CD4-positive, alpha-beta T cell treated with Interleukin-4 for 1 hour (primary cell): ENCODE measurements around the gene MYH9.

Experiments used
- DNase-seq, 2 donors: peaks; one replicate each; pipeline ENCODE4 v3.0.0-alpha.2; 2020 to 2022

The MYH9 gene

DNA sequence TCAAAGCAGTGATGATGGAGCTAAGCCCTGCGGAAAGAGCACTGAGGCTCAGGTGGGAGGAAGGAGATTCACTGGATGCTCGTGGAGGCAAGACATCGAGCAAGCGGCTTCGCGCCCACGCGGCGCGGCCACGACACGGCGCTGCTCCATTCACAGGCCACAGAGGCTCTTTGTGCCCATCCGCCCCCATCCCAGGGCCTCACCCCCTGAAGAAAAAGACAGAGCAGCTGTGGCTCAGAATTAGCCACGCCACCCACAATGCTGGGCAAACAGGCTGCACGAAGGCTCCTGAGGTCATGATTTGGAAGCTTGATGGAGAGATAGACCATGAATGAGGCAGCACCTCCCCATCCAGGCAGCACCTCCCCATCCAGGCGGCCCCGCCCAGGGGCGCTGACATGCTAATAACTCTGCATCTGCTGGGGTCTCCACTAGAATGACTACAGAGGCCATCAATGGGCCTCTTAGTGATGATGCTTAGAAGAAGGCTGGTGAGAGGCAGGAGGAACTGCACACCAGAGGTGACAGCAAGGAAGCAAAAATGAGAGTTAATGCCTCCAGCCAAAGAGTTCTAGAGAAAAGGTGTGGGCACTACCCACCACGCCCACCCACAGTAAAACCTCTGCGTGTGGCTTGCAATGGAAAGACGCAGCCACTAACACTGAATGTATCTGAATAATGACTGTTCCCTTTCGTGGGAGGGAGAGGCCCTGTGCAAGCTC lies 43.5 kb downstream of the MYH9 start:
- DNase-seq: peak in 1 of 2 donors; percentile 56

DNA sequence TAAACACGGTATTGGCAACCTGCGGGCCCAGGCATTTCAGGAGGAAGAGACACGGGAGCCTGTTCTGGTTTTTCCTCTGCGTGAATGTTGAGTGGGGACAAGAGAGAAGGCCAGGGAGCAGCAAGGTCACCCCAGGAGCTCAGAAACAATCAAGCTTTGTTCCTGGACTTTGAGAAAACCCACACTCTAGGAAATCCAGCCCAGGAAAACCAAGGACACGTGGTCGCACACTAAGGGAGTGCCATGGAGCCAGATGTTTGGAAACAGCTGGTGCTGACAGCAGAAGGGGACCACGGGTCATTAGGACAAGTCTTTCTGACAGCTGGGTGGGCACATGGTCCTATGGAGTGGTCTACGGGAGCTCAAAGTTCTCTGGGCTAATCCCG lies 44.1 kb downstream of the MYH9 start:
- no peak for DNase-seq

DNA sequence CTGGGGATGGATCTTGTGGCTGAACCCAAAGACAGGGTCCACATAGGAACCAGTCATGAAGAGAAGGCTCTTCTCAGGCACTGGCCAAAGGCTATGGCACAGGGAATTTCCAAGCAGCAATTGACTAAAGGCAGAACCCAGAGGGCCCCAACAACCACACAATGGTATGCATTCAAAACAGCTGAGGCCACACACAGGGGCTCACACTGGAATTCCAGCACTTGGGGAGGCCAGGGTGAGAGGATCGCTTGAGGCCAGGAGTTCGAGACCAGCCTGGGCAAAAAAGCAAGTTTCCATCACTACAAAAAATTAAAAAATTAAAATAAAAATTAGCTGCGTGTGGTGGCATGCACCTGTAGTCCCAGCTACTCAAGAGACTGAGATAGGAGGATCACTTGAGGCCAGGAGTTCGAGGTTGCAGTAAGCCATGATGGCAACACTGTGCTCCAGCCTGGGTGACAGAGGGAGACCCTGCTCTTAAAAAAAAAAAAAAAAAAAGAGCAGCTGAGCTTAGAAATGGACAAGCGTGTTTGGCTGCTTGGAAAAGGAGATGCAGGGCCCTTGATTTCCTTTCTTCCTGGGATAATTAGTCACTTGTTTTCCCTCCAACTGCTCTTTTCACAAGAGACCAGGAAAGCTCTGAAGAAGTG lies 44.6 kb downstream of the MYH9 start:
- DNase-seq: no peak

DNA sequence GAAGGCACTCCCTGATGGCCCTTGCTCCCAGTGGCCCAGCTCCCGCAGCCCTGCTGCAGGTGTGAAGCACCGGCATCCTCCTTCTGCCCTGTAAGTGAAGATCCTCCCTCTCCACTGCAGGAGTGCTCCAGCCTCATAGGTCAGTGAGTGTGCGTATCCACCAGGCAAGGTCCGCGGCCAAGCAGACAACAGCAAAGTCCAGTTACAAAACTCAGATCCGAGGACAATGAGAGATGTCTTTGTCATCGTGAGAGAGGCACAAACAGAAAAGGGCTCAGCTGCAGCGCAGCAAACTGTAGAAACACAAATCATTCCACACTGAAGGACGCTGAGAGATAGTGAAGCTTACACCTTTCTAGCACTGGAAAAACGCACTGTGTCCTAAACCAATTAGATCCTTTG lies 46.1 kb downstream of the MYH9 start:
- no peak for DNase-seq

DNA sequence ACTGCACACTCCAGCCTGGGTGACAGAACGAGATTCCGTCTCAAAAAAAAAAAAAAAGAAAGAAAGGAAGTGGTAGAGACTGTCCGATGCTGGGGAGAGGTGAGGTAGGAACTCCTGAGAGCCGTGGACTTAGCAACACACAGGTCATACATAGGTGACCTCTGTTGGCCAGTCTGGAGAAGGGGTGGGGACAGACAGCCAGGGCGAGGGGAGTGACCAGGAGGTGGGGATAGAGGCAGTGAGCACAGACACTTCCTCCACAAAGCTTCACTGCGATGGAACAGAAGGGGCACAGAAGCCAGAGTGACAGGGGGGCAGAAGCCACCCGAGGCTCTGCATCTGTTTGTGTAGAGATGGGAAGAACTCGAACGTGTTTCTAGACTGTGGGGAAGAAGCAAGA lies 47.1 kb downstream of the MYH9 start:
- no peak for DNase-seq

DNA sequence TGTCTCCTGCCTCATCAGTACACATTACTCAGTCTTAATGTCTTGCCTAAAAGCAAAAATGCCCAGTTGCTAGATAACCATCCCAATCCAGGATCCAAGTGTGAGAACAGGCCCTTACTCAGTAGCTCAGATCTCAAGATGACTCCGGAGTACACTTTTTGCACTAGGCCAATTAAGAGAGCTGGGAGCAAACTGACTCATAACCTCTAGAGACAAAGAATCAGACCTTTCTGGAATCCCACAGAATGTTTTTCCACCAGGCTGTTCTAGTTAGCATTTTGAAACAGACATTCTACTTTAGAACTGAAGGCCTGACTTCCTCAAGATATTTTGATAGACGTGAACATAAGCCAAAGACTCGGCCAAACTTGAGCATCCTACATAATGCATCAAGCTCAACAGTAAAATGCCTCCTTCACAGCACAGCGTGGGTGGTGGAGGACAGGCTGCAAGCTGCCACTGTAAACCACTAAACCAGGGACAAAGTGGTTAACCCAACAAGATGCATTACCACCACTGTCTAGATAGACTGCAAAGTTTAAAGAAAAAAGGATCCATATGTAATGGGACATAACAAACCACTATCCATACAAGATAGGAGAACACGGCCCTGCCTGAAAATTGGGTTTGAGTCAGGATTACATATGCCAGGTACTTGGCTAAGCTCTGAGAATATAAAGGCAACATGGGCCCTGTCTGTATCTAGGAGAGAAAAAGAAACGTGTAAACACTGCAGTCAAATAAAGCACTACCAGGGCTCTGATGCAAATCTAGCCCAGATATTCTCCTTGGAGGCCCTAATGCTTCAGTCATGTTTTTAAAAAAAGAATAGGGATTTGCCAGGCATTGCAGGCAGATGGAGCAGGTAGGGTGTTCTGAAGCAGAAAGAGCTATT lies 48.3 kb downstream of the MYH9 start:
- no peak for DNase-seq

DNA sequence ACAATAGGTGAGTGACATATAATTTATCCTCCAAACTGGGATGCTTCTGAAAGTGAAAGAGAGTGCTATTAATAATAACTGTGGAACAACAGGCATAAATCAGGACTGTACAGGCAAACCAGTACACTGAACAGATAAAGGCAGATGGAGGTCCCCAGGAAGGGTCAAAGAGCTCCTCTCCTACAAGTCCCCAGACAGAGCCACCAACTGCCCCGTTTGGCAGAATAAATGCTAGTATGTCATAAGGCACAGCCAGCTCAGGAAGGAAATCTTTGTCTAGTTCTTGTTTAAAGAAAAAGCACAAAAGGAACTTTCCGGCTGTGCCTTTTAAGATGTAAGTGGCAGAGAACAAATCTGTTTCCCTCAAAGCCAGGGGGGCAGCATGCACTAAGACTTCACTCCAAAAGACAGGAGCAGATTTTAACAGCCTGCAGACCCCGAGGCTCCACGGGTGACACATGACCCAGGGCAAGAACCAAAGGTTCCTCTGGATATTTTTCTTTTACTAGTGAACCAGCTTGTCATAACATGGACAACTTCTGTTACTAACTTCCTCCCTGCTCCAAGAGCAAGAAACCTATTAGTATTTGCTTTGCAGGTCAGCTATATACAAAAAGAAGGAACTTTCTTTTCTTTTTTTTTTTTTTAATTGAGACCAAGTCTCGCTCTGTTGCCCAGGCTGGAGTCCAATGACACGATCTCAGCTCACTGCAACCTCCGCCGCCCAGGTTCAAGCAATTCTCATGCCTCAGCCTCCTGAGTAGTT lies 50.2 kb downstream of the MYH9 start:
- no peak for DNase-seq

DNA sequence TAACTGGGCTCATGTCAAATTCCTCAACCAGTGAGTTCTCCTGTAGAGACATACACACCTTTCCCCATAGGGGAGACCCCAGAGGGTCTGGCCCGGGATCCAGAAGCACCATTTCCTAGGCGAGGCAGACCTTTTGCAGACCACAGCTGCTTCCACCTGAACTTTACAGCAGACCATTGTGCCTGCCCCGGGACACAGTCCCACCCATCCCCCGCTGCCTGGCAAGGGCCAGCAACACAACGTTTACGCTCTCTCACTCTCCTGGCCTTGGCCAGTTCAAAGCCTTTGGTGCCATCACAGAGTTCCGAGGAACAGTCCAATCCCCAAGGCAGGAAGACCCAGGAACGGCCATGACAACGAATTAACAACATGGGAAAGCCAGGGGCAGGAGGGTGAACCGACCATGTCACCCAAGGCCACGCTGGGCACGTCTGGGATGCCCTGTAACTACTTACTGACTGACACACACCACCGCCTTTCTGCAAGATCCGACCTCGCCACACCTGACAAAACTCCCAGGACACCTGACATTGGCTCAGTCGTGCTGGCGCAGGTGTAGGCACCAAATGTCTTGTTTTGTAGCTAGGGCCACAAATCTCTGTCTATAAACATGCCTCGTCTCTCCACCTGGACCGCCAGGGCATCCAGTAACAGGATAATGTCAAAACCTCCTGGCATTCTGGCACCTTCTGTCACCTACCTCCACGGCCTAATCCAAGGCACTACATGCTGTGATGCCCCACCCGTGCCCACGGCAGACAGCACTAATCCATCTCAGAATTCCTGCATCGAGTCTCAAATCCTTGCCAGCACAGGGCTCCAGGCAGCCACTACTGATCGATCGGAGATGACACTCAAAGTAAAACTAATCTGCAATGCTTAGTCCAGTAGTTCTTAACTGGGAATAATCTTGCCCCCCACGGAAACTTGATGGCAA lies 51.3 kb downstream of the MYH9 start:
- DNase-seq: no peak

DNA sequence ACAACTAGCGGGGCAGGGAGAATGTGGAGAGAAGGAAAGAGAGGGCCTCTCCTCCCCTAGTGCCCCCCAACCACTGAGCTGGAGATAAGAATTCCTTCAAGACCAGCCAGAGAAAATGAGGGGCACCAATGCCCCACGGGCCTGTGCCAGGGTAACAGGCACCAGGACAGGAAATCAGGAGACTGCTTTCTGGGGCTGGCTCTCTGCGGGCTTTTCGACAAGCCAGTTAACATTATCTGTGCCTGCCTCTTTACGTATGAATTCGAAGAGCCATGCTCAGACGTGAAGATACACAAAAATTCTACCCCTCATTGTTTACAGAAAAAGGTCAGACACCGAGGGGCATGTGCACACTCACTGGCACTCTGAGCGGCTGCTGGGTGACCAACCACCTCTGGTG lies 52.1 kb downstream of the MYH9 start:
- no peak for DNase-seq

DNA sequence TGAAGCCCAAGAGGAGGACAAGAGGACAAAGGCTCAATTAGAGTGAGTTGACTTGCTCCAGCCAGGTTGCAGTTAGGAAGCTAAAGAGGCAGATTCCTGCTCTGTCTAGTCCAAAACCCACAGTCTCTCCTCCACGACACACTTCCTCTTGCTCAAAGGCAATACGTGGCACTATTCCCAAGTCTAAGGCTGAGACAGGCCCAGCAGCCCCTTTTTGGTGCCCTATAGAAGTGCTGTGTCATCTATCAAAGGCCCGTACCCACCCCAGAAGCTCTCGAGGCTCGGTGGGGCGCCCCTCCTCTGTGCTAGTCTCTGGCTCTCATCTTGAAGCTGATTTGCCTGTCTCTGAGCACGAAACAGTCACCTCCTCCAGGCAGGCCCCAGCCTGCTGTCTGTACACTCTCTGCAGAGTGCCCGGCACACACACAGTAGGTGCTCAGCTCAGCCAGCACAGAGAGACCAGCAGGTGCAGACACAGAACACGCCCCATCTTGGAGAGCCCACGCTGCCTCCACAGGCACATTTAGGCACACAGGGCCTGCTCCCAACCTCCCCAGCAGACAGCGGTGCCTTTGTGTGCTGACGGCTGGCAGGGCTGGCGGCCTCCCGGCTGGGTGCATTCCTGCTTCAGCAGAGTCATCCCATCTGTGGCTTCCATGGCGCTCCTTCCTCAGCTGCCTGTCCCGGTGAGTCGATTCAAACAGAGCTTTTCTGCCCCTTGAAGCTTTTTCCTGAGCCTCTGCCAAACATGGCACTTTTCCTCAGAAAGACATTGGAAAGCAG lies 52.8 kb downstream of the MYH9 start:
- DNase-seq: peak; percentile 18 to 42

DNA sequence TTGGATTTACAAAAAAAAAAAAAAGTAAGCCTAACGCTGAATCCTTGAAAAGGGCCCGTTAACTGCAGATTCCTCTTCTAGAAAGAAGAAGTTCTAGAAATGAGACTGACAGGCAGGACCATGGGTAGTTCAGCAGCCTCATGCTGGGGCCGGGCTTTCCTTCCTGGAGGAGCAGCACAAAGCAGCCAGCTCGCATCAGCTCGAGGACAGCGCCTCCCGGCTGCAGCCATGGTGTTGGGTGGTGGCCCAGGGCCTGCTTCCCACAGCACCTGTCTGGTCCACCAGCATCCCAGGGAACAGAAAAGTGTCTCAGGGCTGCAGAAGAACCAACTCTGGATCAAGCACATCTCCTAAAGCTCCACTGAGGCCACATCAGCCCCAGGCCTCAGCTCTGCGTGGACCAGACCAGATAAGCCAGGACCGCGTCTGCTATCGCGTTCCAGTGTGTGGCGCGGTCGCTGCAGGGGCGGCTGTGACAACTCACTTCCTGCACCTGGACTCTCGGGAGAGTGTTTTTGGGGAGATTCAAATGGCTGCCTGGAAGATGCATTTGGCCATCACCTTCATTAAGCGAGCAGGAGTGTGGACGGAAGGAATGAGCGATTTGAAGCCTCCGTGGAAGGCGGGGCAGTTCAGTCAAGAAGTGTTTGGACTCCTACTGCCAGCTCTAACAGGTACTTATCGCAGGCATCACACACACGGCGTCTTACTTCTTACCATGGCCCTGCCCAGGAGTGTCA lies 53.5 kb downstream of the MYH9 start:
- DNase-seq: peak in 1 of 2 donors; percentile 26

DNA sequence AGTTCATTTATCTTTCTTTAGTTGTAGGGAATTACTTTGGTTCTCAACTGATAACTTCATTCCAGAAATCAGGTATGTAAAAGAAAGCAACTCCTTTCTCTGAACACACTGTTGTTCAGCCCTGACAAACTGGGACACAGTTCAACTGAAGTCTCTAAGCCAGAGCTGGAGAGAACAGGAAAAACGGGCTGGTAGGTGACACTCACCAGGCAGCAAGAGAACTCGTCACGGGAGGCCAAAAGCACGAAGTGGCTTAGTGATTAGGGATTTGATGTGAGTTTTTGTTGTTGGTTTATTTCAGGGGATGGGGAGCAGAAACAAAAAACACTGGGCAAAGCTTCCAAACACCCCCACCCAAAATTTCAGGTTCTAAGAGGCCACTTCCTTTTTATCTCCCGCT lies 54.1 kb downstream of the MYH9 start:
- DNase-seq: no peak

DNA sequence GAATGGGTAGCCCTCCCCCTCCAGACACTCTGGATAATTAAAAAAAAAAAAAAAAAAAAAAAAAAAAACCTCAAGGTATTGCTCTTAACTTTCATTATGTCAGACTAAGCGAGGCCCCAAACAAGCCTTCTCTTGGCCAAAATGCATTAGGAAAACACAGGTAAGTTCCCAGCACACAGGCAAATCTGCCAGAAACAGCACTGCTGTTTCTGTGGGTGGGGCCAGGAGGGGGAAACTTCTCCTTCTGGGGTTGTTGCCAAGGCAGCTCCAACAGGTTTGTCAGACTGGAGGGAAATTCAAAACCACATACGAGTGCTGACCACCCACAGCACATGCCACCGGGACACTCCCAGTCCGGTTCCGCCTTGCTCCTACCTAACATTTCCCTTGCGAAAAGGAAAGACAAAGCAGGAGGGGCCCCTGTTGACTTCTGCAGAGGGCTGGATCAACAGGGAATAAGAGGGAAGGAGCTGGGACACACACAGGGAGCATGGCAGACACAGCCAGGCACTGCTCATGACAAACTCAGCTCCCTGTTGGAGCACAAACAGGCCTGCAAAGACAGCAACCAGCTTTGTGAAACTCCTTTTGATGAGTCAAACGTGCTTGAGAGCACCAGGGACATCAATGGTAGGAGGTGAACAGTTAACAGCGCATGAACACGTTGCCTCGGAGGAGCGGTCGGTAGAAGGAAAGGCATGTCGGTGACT lies 55.0 kb downstream of the MYH9 start:
- DNase-seq: peak; percentile 47 to 56

DNA sequence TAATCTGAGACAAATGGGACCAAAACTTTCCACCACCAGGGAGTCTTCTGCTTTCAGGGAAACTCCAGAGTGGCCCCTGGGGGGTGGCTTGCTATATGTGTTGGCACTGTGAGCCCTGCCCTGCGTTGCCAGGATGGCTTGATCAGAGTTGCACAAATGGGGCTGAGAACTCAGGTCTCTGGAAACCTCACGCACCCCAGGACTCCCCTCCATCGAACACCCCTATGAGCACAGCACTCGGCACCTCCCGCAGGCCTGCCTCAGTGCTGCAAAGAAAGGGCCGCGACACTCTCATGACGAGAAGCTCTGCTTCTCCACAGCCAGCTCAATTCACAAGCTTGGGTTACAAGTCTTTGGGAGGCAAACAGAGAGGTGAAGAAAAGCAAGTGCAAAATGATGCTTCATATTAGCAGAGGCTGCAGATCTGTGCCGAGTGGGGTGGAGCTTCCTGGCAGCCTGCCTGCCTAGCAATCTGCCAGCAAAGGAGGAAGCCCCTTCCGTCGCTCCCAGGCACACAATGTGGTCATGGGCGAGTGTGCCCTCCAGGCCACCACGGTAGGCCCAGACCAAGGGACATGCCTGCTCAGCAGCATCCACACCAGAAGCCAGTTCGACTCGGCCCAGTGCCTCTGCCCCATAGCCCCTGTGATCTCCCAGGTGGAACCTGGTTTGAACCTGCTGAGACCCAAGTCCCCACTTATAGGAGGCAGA lies 55.7 kb downstream of the MYH9 start:
- DNase-seq: peak; percentile 63 to 66

DNA sequence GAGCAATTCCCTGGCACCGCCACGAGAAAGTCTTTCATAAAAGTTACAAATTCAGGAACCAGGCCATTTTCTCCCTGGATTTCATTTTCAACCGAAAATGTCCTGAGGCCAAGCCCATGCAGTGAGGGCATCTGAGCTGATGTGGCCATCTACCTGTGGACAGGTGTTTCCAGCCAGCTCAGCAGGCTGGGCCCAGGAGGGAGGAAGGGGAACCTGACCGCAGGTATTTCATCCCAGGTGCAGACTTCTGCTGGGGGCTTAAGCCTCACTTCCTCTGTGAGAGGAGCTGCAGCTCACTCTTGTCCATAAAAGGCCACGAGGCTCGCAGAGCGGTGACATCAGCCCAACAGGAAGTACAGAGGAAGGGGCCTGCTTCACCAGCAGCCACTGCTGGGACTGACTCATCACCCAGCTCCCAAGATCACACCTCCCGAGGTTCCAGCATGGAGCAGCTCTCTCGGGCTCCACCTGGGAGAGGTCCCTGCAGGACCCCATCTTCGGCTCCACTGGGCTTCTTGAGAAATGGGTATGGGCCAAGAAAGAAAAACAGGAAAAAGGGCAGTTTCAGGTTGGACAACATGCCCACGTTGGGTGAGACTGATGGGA lies 56.4 kb downstream of the MYH9 start:
- peak; percentile 84 to 88 for DNase-seq

DNA sequence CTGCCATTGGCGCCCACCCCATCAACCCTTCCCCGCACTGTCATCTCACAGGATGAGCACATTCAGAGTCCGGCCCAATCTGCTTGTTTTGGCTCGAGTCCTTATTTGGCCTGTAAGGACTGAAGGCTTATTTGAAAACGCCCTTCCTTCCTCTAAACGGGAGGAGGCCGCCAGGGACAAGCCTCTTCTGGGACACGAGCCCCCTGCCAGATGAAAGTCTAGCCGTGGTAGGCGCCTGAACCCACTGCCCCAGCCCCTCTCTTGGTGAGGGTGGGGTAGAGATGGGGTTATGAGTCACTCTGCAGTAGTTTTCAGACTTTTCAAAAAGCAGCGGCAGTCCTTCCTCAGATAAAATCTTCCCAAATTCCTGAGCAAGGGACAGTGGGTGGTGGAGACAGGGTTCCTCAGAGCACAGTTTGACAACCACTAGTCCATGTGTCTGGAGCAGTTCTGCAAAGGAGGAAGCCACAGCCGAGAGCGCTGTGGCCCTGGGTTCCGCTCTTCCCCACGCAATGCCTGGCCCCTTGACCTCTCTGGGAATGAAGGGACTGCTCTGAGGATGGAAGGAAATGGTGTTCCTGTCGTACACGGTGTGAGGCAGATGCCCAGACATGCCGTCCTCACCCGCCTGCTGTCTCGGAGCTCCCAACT lies 57.0 kb downstream of the MYH9 start:
- no peak for DNase-seq

DNA sequence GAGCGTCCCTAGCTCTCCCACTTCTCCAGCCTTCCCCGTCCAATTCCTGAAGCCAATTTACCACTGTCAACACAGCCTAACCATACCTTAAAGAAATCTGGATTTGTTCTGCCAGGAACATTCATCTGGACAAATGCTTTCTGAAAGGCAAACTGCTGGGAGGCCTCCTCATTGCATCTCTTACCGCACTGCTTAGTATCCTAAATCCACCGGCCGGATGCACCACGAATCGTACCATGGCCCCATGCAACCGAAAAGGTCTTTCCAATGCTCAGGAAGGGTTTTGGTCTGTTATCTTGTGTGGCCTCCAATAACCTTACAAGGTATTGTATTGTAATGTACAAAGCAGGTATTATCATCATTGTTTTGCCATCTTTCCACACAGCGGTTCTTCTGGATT lies 57.6 kb downstream of the MYH9 start:
- DNase-seq: no peak
